Aorta (tissue), 5 donors: ENCODE results near the gene PTPRM. TPM values are rescaled to one million over a fixed set of nuclear protein-coding genes. Genes with fewer than 3 reads are reported as not detected.

Experiments used
- ATAC-seq: fragments of 200-7000 bp; cut with Tn5 transposase; one replicate; pipeline ENCODE4 v1.9.1; 2022; ENCODE audit warnings: moderate library complexity; ENCODE audit not compliant: low FRiP score
- DNase-seq, 2 donors: peaks; one replicate each; pipeline ENCODE4 v3.0.0-alpha.2; 2020
- H3K27ac ChIP-seq, 2 donors: one replicate each; pipeline ENCODE4 v1.5.1; 2013; ENCODE audit warnings: low read length in 2 of 2, mild to moderate bottlenecking in 2 of 2, moderate library complexity in 2 of 2, control low read depth in 1 of 2, inconsistent platforms in 1 of 2, low read depth in 1 of 2
- H3K27me3 ChIP-seq, 2 donors: one replicate each; pipeline ENCODE4 v1.6.1; 2013; ENCODE audit warnings: control low read depth in 1 of 2, low read length in 1 of 2, mild to moderate bottlenecking in 1 of 2, moderate library complexity in 1 of 2; ENCODE audit not compliant: insufficient read depth in 2 of 2, control insufficient read depth in 1 of 2
- H3K36me3 ChIP-seq, 2 donors: one replicate each; pipeline ENCODE4 v1.6.1; 2013; ENCODE audit warnings: control low read depth in 1 of 2, low read length in 1 of 2, mild to moderate bottlenecking in 1 of 2; ENCODE audit not compliant: insufficient read depth in 2 of 2, control insufficient read depth in 1 of 2
- H3K4me1 ChIP-seq, 2 donors: one replicate each; pipeline ENCODE4 v1.6.1; 2013; ENCODE audit warnings: low read length in 2 of 2, control low read depth in 1 of 2, mild to moderate bottlenecking in 1 of 2, moderate library complexity in 1 of 2; ENCODE audit not compliant: insufficient read depth in 2 of 2, control insufficient read depth in 1 of 2
- H3K4me3 ChIP-seq, 2 donors: one replicate each; pipeline ENCODE4 v1.5.1; 2013; ENCODE audit warnings: low read length in 2 of 2, control low read depth in 1 of 2, mild to moderate bottlenecking in 1 of 2
- H3K9me3 ChIP-seq: one replicate; pipeline ENCODE4 v1.6.1; 2013; ENCODE audit warnings: mild to moderate bottlenecking, low read length; ENCODE audit not compliant: control insufficient read depth
- WGBS, 2 donors: extraction: QIAGEN DNeasy Blood & Tissue Kit; methylation state at CpG; one replicate each; pipeline ENCODE4 v1.1.7; 2013; 5-methylcytosine and 5-hydroxymethylcytosine counted together
- intact Hi-C, 2 donors: fragments of 100-400 bp; cut with DNase I; formaldehyde crosslinking; loops; one replicate each; pipeline versions ENCODE4 v1.14.2 to v1.15.0; 2022
- polyA plus RNA-seq, 2 donors: library from polyadenylated mRNA; stranded (reverse); fragments of 200-250 nt; gene quantifications; one replicate each; pipeline ENCODE4 v1.2.3, GENCODE V29; 2013
- total RNA-seq, 2 donors: library from RNA; stranded (reverse); fragmentation: NEBNext Ultra II Directional; extraction: Animal tissue kit (Norgen Biotek cat#: 25700); gene quantifications; one replicate each; pipeline ENCODE4 v1.2.1, GENCODE V29; 2021
- donor health status: healthy with polysubstance abuse.
- donor health status: Bipolar disorder and iron deficiency.
- donor health status: DM: no; HTN: no; CAD: no.
- donor health status: DM: no; HTN: no; CAD: no.
- donor health status: DM: yes; HTN: yes; CAD: no.

Gene PTPRM
- total and polyA plus RNA-seq, 4 donors: 10.6 to 98.9 (median 65.6) TPM

DNA sequence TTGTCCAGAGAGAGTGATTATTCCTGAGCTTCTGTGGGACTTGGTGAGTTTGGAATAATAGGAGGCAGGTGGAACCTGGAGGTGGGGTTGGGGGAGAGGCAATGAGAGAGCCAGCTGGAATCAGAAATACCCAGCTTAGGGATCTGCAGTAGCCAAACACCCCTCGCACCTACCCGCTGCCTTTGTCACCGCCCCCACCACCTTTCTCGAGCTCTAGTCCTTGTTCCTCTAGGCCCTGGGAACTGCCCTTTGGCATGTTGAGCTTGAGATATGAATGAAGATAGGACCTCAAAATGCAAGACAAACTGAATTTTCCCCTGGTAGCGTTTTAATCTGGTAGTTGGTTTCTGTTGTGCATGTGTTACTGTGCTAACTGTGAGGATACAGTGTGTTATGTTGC, 242.9 kb downstream of the PTPRM start:
- 96 to 98% methylated on average over 5 of the region's 5 CpGs for WGBS, 2 donors

DNA sequence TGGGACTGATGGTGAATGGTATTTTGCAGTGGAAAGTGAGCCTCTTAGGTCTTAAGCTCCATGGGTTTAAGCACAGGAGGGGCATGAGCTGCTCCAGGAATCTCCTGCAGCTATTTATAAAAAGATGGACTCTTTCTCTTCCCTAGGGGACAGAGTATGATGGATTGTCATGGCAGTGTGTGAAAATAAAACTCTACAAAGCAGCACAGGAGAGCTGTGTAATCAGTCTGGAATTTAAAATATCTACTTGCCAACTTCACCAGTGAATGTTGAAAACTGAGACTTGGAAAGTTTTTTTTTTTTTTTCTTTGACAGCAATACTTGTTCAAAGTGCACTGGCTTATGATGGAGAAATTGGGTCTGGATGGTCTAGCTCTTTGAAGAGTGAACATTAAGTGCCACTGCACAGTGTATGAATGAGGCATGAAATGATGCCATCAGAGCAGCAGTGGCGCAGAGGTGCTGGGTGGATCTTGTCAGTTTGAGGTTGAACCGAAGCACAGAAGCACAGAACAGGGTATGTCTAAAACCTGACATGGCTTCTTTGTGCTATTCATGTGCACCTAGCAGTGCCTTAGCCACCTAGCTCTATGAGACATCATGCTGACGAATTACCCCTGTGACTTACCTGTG, 245.4 kb downstream of the PTPRM start:
- Histone ChIP-seq H3K27me3 (no peaks in the 10 kb centered on the region), H3K4me3 (no peak overlapping the region), H3K9me3 (peaks cover 3% of the 10 kb centered on the region), H3K36me3 (no peaks in the 10 kb centered on the region), H3K4me1 (peaks cover 4 to 7% of the 10 kb centered on the region in 2 donors), H3K27ac (no peak overlapping the region)
- WGBS, 2 donors: 90 to 98% methylated on average over 3 of the region's 3 CpGs
- no peak for DNase-seq
- intact Hi-C loops: no loop called here
- peak; percentile 38 for ATAC-seq

More for the DNA sequence above, 242.9 kb downstream of the PTPRM start:
- no peak overlapping the region for H3K4me3 ChIP-seq
- H3K27me3 ChIP-seq: no peaks in the 10 kb centered on the region
- H3K36me3 ChIP-seq: no peaks in the 10 kb centered on the region
- H3K4me1 ChIP-seq: peaks cover 4 to 7% of the 10 kb centered on the region in 2 donors
- no peak overlapping the region for H3K27ac ChIP-seq
- no peak for DNase-seq
- intact Hi-C loops: no loop called here
- H3K9me3 ChIP-seq: peaks cover 2% of the 10 kb centered on the region
- no peak for ATAC-seq

GRCh38 chr18:7813131-7813530, 246.0 kb downstream of the PTPRM start:
- no peak overlapping the region for H3K4me3 ChIP-seq
- DNase-seq (no peak), ATAC-seq (no peak)
- no peaks in the 10 kb centered on the region for H3K36me3 ChIP-seq
- no peak overlapping the region for H3K27ac ChIP-seq
- H3K27me3 ChIP-seq: no peaks in the 10 kb centered on the region
- H3K9me3 ChIP-seq: peaks cover 3% of the 10 kb centered on the region
- H3K4me1 ChIP-seq: peaks cover 4 to 7% of the 10 kb centered on the region in 2 donors
- 84 to 92% methylated on average over 5 of the region's 5 CpGs for WGBS, 2 donors
- intact Hi-C loops: no loop called here

DNA sequence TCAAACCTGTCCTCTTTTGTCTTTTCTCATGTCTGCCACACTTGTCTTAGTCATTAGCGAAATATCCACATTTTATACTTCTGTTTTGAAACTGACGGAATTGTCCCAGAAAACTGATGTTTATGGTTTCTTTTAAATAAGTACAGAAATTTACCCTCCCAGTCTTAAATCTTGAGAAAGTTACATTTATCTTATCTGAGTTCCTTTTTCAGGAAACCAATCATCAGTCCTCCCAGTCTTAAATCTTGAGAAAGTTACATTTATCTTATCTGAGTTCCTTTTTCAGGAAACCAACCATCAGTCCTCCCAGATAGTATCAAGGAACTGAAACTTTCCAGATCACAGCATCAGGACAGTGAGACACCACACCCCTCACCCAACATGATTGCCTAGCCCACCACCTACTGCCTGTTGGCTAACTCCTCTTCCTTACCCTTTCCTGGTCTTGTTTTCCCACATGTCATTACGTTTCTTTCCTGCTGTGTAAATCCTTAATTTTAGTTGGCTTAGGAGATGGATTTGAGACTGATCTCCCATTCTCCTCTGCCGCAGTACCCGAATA, 247.7 kb downstream of the PTPRM start:
- ATAC-seq: no peak
- H3K9me3 ChIP-seq: peaks cover 3% of the 10 kb centered on the region
- no peak overlapping the region for H3K4me3 ChIP-seq
- H3K4me1 ChIP-seq: peaks cover 4 to 7% of the 10 kb centered on the region in 2 donors
- H3K27ac ChIP-seq: no peak overlapping the region
- no peak for DNase-seq
- WGBS, 2 donors: 90 to 94% methylated on average over 5 of the region's 5 CpGs
- H3K36me3 ChIP-seq: no peaks in the 10 kb centered on the region
- H3K27me3 ChIP-seq: no peaks in the 10 kb centered on the region
- intact Hi-C loops: no loop called here

DNA sequence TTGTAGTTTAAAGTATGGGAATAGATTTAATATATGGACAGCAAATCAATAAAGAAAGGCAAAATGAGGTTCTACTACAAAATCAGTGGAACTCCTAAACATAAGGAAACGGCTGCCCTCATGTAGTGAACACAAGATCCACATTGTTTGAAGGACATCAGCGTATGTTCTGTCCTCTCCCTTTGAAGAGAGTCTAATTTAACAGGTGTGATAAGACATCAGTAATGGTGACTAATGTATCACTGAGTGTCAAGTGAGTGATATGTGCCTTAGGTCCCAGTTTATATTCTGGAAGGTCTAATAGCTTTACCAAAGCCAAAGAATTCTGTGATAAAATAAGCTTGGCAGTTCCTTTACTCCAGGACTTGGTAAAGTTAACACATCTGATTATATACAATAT, 248.7 kb downstream of the PTPRM start:
- Histone ChIP-seq H3K9me3 (peaks cover 3% of the 10 kb centered on the region), H3K27me3 (no peaks in the 10 kb centered on the region), H3K36me3 (no peaks in the 10 kb centered on the region), H3K4me1 (peaks cover 4 to 7% of the 10 kb centered on the region in 2 donors), H3K27ac (no peak overlapping the region), H3K4me3 (no peak overlapping the region)
- ATAC-seq: no peak
- DNase-seq: no peak
- 91 to 99% methylated on average over 2 of the region's 2 CpGs for WGBS, 2 donors
- intact Hi-C loops: no loop called here

DNA sequence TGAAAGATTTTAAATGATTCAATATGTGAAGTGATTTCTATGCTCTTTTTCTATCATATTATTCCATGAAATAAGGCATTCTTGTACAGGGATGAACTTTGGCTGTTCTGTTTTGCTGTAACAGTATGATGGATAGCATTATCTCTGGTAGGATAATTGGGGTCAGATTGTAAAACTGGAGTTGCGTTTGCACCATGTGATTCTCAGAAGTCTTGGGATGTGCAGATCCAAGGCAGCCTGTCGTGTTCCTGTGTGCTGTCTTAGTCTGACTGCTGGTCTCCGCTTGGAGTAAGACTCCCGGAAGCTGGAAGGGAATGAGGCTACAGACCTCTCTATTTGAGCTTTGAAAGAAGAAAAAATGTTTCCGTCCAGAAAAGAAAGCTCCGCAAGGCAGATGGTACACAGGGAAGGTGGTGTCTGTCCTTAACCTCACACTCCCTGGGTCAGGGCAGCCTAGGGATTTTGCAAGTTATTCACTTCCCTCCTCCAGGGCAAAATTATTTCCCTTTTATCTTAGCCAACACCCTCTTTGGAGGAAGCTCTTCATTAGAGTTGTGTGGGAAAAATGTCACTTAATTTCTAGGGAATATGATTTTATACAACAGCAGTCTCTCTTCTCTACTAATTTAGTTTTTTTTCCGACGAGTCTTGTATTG, 250.6 kb downstream of the PTPRM start:
- intact Hi-C loops: no loop called here
- Histone ChIP-seq H3K27me3 (no peaks in the 10 kb centered on the region), H3K36me3 (no peaks in the 10 kb centered on the region), H3K4me1 (peaks cover 0 to 2% of the 10 kb centered on the region in 2 donors), H3K4me3 (no peak overlapping the region), H3K9me3 (peaks cover 3% of the 10 kb centered on the region), H3K27ac (no peak overlapping the region)
- 89 to 93% methylated on average over 8 of the region's 8 CpGs for WGBS, 2 donors
- no peak for ATAC-seq
- DNase-seq: no peak

- DNase-seq (no peak), ATAC-seq (no peak)
- H3K27me3 ChIP-seq: no peaks in the 10 kb centered on the region
- 16 to 22% methylated on average over 1 of the region's 1 CpG for WGBS, 2 donors
- H3K9me3 ChIP-seq: no peaks in the 10 kb centered on the region
- intact Hi-C loops: no loop called here
- no peaks in the 10 kb centered on the region for H3K36me3 ChIP-seq
- no peak overlapping the region for H3K4me3 ChIP-seq
- no peak overlapping the region for H3K27ac ChIP-seq
- peaks cover 0 to 2% of the 10 kb centered on the region in 2 donors for H3K4me1 ChIP-seq
Measured at GRCh38 chr18:7821784-7822183, 254.7 kb downstream of the PTPRM start.

GRCh38 chr18:7822435-7823331, 255.6 kb downstream of the PTPRM start:
- Histone ChIP-seq H3K27me3 (no peaks in the 10 kb centered on the region), H3K9me3 (no peaks in the 10 kb centered on the region), H3K36me3 (no peaks in the 10 kb centered on the region), H3K4me3 (no peak overlapping the region), H3K27ac (peak overlapping the region in 1 of 2 donors; percentile 38), H3K4me1 (peaks cover 0 to 2% of the 10 kb centered on the region in 2 donors)
- intact Hi-C loops: no loop called here
- 32 to 42% methylated on average over 9 of the region's 9 CpGs for WGBS, 2 donors
- DNase-seq (no peak), ATAC-seq (peak; percentile 40)
